ENCODE data around the gene PARD3.

DNA sequence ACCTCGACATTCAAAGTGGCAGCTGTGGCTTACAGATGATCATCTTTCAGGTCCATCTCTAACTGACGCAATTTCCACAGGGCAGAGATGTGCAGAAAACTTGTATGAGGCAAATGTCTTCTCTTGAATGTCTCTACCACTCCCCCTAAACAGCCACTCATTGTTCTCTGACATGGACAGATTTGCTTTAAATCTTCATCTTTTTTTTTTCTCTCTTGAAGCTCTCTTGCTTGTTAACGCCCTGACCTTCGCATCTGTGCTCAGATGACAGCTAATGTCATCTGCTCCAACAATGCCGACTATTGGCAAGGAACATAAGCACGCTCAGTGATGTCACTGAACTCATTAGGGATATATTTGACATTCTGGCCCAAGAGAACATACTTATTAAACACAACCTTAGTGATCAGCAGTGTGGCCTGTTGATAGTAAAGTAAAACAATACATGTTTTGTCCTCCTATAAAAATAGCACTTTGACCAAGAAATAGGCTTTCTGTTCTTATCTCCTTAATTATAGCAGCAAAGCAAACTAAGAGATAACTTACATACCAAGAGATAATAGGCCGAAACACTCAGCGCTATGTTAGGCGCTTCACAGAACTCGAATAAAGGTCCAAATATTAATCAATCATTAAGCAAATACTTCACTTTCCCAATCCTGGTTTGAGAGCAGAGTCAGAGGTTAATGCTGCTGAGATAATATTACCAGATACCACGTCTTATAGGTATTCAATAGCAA, 583.5 kb downstream of the PARD3 start:
- TF ChIP-seq, protein P1, sequence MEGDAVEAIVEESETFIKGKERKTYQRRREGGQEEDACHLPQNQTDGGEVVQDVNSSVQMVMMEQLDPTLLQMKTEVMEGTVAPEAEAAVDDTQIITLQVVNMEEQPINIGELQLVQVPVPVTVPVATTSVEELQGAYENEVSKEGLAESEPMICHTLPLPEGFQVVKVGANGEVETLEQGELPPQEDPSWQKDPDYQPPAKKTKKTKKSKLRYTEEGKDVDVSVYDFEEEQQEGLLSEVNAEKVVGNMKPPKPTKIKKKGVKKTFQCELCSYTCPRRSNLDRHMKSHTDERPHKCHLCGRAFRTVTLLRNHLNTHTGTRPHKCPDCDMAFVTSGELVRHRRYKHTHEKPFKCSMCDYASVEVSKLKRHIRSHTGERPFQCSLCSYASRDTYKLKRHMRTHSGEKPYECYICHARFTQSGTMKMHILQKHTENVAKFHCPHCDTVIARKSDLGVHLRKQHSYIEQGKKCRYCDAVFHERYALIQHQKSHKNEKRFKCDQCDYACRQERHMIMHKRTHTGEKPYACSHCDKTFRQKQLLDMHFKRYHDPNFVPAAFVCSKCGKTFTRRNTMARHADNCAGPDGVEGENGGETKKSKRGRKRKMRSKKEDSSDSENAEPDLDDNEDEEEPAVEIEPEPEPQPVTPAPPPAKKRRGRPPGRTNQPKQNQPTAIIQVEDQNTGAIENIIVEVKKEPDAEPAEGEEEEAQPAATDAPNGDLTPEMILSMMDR (conservative IDR thresholded peaks at IDR 0.05 in 1 of 2, IDR thresholded peaks at IDR 0.05 in 1 of 2; ENCODE audit: low read depth in 1 of 2, low read length in 2 of 2), result no peak
- TF ChIP-seq EZH2 (IDR thresholded peaks at IDR 0.05; ENCODE audit: low read length, missing control alignments), result no peak

Measured in fibroblast of lung (primary cell).